ENCODE results near the gene CHCHD6. TPM values are rescaled to one million over a fixed set of nuclear protein-coding genes. Genes with fewer than 3 reads are reported as not detected.

CHCHD6 gene
- total RNA-seq, 1 experiment from 2014 or later: 47.7 TPM

DNA sequence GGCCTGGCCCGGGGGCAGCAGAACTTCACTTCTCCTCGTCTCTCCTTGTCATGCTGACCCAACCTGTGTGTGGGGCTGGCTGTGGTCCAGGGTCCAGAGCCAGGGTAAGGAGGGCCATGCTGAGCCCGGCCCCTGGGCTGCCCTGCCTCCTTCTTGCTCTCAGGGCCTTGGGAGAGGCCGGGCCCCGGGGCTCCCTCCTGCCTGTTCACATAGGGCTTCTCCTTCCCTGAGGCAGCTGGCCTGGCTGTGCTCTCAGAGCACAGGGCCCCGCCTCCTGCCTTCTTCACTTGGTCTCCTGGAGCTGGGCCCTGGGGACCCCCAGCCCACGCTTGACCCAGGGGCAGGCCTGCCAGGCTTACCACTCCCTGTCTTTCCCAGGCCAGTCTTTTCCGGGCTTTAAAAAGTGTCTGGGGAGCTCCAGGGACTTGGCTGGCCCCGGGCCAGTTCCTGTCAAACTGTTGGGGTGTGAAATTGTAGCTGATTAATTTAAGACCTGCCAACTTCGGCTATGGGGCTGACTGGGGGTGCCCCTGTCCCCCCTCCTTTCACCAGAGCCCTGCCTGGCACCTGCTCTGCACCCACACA lies 290.7 kb downstream of the CHCHD6 start:
- no peak overlapping the region for H3K4me3 ChIP-seq
- H2AFZ ChIP-seq: no peak overlapping the region
- H3K36me3 ChIP-seq (ENCODE audit: low read depth): no peaks in the 10 kb centered on the region; the same call in 1 of the 2 replicates
- peaks cover 83% of the 10 kb centered on the region for H4K20me1 ChIP-seq (ENCODE audit: insufficient read depth)
- H3K9me3 ChIP-seq (ENCODE audit: insufficient read depth, low read depth): no peaks in the 10 kb centered on the region
- no peaks in the 10 kb centered on the region for H3F3A ChIP-seq (ENCODE audit: insufficient read depth, low read depth)
- no TSS peak for BruUV-seq (replicated peaks)
- DNase-seq: no peak
- TF ChIP-seq CTCF (conservative IDR thresholded peaks at IDR 0.05) (no peak), EZH2 (IDR thresholded peaks at IDR 0.05; ENCODE audit: low read depth) (no peak)
- no peak overlapping the region for H3K4me2 ChIP-seq
- intact Hi-C loops (cut with micrococcal nuclease; ENCODE audit: unreplicated experiment): no loop called here
- H3K27ac ChIP-seq: no peak overlapping the region
- CTCF ChIA-PET: no interaction called here
- H3K4me1 ChIP-seq (replicated peaks; ENCODE audit: insufficient read depth): peaks cover 14% of the 10 kb centered on the region; the same call in 1 of the 2 replicates
- no peaks in the 10 kb centered on the region for H3K27me3 ChIP-seq (ENCODE audit: insufficient read depth, low read depth)
- H3K9me2 ChIP-seq (ENCODE audit: insufficient read depth): no peaks in the 10 kb centered on the region
- POLR2A ChIA-PET (ENCODE audit: unreplicated experiment): no interaction called here
- peaks cover 22% of the 10 kb centered on the region for H3K79me2 ChIP-seq (ENCODE audit: low read depth)

GRCh38 chr3:126995254-126995780 lies 291.3 kb downstream of the CHCHD6 start:
- BruUV-seq (replicated peaks): no TSS peak
- Histone ChIP-seq H3K9me2 (ENCODE audit: insufficient read depth) (no peaks in the 10 kb centered on the region), H3K79me2 (ENCODE audit: low read depth) (peaks cover 17% of the 10 kb centered on the region), H3K4me1 (replicated peaks; ENCODE audit: insufficient read depth) (peaks cover 14% of the 10 kb centered on the region; the same call in 1 of the 2 replicates), H3K4me3 (no peak overlapping the region), H4K20me1 (ENCODE audit: insufficient read depth) (peaks cover 78% of the 10 kb centered on the region), H3F3A (ENCODE audit: insufficient read depth, low read depth) (no peaks in the 10 kb centered on the region), H3K27me3 (ENCODE audit: insufficient read depth, low read depth) (no peaks in the 10 kb centered on the region), H2AFZ (no peak overlapping the region), H3K27ac (no peak overlapping the region), H3K9me3 (ENCODE audit: insufficient read depth, low read depth) (no peaks in the 10 kb centered on the region), H3K4me2 (no peak overlapping the region), H3K36me3 (ENCODE audit: low read depth) (no peaks in the 10 kb centered on the region)
- CTCF ChIA-PET: no interaction called here
- intact Hi-C loops (cut with micrococcal nuclease; ENCODE audit: unreplicated experiment): no loop called here
- no peak for TF ChIP-seq CTCF (conservative IDR thresholded peaks at IDR 0.05)
- DNase-seq: peak in 1 of 2 experiments; percentile 67
- POLR2A ChIA-PET (ENCODE audit: unreplicated experiment): no interaction called here

DNA sequence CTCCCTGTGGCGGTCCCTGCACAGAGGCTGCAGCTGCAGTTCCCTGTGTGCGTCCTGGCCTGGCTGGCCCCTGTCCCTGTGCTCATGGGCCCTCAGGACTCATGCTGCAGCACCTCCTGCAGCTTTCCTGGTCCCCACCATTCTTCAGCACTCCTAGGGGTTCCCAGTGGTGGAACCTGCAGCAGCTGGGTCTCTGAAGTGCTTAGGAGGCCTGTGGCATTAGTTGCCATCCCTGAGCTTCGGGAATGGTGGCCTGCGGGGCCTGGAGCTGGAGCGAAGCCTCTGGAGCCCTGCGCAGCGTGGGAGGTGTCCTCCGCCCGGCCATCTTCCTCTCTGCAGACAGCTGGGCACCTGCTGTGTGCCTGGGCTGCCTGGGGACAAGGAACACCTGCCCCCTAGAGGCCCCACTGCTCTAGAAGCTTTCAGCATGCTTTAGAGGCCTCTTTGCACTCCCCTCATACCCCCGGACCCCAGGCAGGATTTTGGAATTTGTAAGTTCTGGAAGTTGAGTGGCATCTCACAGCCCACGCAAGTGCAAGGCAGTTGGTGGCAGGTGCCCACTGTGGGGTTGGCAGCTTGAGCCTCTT lies 292.0 kb downstream of the CHCHD6 start:
- no peaks in the 10 kb centered on the region for H3F3A ChIP-seq (ENCODE audit: insufficient read depth, low read depth)
- no peak overlapping the region for H2AFZ ChIP-seq
- ChIA-PET CTCF (no interaction called here), POLR2A (ENCODE audit: unreplicated experiment) (no interaction called here)
- peaks cover 14% of the 10 kb centered on the region; the same call in 1 of the 2 replicates for H3K4me1 ChIP-seq (replicated peaks; ENCODE audit: insufficient read depth)
- intact Hi-C loops (cut with micrococcal nuclease; ENCODE audit: unreplicated experiment): no loop called here
- BruUV-seq (replicated peaks): no TSS peak
- TF ChIP-seq CTCF (conservative IDR thresholded peaks at IDR 0.05): no peak
- TF ChIP-seq EZH2 (IDR thresholded peaks at IDR 0.05; ENCODE audit: low read depth): no peak
- H3K4me2 ChIP-seq: no peak overlapping the region
- no peak for DNase-seq
- no peaks in the 10 kb centered on the region for H3K9me2 ChIP-seq (ENCODE audit: insufficient read depth)
- no peaks in the 10 kb centered on the region for H3K36me3 ChIP-seq (ENCODE audit: low read depth)
- peaks cover 72% of the 10 kb centered on the region for H4K20me1 ChIP-seq (ENCODE audit: insufficient read depth)
- no peak overlapping the region for H3K27ac ChIP-seq
- no peaks in the 10 kb centered on the region for H3K9me3 ChIP-seq (ENCODE audit: insufficient read depth, low read depth)
- H3K4me3 ChIP-seq: no peak overlapping the region
- peaks cover 13% of the 10 kb centered on the region for H3K79me2 ChIP-seq (ENCODE audit: low read depth)
- no peaks in the 10 kb centered on the region for H3K27me3 ChIP-seq (ENCODE audit: insufficient read depth, low read depth)

All from PC-9 (cell line).